CD14-positive monocyte (primary cell): ENCODE measurements around the gene PRKN. TPM values are rescaled to one million over a fixed set of nuclear protein-coding genes. Genes with fewer than 3 reads are reported as not detected.

Source experiments
- DNase-seq, 3 donors: peaks; one replicate each; pipeline ENCODE4 v3.0.0-alpha.2; 2011 to 2022
- H2AFZ ChIP-seq: 2 replicates; pipeline ENCODE4 v1.6.0; 2012; ENCODE audit warnings: mild to moderate bottlenecking, low read depth, low read length, inconsistent platforms; ENCODE audit not compliant: insufficient read depth, poor library complexity, severe bottlenecking
- H3K27ac ChIP-seq, 2 donors: 1 replicate in 1 of 2; 2 replicates in 1 of 2; pipeline ENCODE4 v1.5.1; 2012 to 2013; ENCODE audit warnings: low read length in 2 of 2, control low read depth in 1 of 2, inconsistent platforms in 1 of 2, low read depth in 1 of 2, mild to moderate bottlenecking in 1 of 2
- H3K27me3 ChIP-seq, 2 donors: one replicate each; pipeline versions ENCODE4 v1.6.0 to v1.6.1; 2011 to 2013; ENCODE audit warnings: low read length in 2 of 2; ENCODE audit not compliant: control insufficient read depth in 2 of 2, insufficient read depth in 2 of 2
- H3K36me3 ChIP-seq, 2 donors: replicated peaks in 1 of 2; 1 replicate in 1 of 2; 2 replicates in 1 of 2; pipeline versions ENCODE4 v1.5.1 to v1.6.1; 2012 to 2013; ENCODE audit warnings: low read length in 2 of 2, control low read depth in 1 of 2, inconsistent platforms in 1 of 2, mild to moderate bottlenecking in 1 of 2; ENCODE audit not compliant: insufficient read depth in 2 of 2, control insufficient read depth in 1 of 2
- H3K4me1 ChIP-seq, 2 donors: 1 replicate in 1 of 2; 2 replicates in 1 of 2; pipeline versions ENCODE4 v1.5.1 to v1.6.1; 2012 to 2013; ENCODE audit warnings: low read length in 2 of 2, control low read depth in 1 of 2, inconsistent platforms in 1 of 2, mild to moderate bottlenecking in 1 of 2, moderate library complexity in 1 of 2; ENCODE audit not compliant: insufficient read depth in 2 of 2, control insufficient read depth in 1 of 2
- H3K4me2 ChIP-seq: replicated peaks from 2 replicates; pipeline ENCODE3; 2012; ENCODE audit warnings: low read length, moderate library complexity, mild to moderate bottlenecking; ENCODE audit not compliant: poor library complexity, severe bottlenecking; ENCODE audit errors: extremely low read depth
- H3K4me3 ChIP-seq, 3 experiments: fragments of 200-600 bp in 1 of 3; sonication (generic) in 1 of 3; replicated peaks in 1 of 3; 1 replicate in 2 of 3; 2 replicates in 1 of 3; pipeline ENCODE4 v1.5.1; 2011 to 2013; ENCODE audit warnings: low read length in 3 of 3, mild to moderate bottlenecking in 3 of 3, control low read depth in 2 of 3, low read depth in 2 of 3, inconsistent platforms in 1 of 3, moderate library complexity in 1 of 3
- H3K79me2 ChIP-seq: 2 replicates; pipeline ENCODE4 v1.6.0; 2012; ENCODE audit warnings: mild to moderate bottlenecking, control low read depth, inconsistent platforms, low read length, moderate library complexity; ENCODE audit not compliant: insufficient read depth
- H3K9ac ChIP-seq: 2 replicates; pipeline ENCODE4 v1.6.0; 2017; ENCODE audit warnings: low read length, mild to moderate bottlenecking; ENCODE audit not compliant: insufficient read depth, poor library complexity, severe bottlenecking
- H3K9me3 ChIP-seq, 2 donors: replicated peaks in 1 of 2; 1 replicate in 1 of 2; 2 replicates in 1 of 2; pipeline versions ENCODE4 v1.5.1 to v1.6.1; 2012 to 2013; ENCODE audit warnings: low read length in 2 of 2, control low read depth in 1 of 2; ENCODE audit not compliant: control insufficient read depth in 1 of 2, insufficient read depth in 1 of 2
- H4K20me1 ChIP-seq: 2 replicates; pipeline ENCODE4 v1.6.0; 2012; ENCODE audit warnings: mild to moderate bottlenecking, low read length, control low read depth, moderate library complexity; ENCODE audit not compliant: insufficient read depth
- H3K27ac Mint-ChIP-seq, 7 donors: one replicate each; pipeline ENCODE4 v1.8.0; 2020; ENCODE audit warnings: mild to moderate bottlenecking in 7 of 7, mixed read lengths in 7 of 7, moderate library complexity in 6 of 7, inconsistent platforms in 2 of 7
- H3K27me3 Mint-ChIP-seq, 3 donors: one replicate each; pipeline ENCODE4 v1.8.0; 2021 to 2022; ENCODE audit warnings: low read depth in 3 of 3, mild to moderate bottlenecking in 3 of 3, mixed read lengths in 3 of 3, moderate library complexity in 3 of 3, inconsistent platforms in 1 of 3
- H3K36me3 Mint-ChIP-seq, 2 donors: one replicate each; pipeline ENCODE4 v1.8.0; 2020; ENCODE audit warnings: mixed read lengths in 2 of 2, inconsistent platforms in 1 of 2, mild to moderate bottlenecking in 1 of 2
- H3K4me1 Mint-ChIP-seq: one replicate; pipeline ENCODE4 v1.8.0; 2020; ENCODE audit warnings: mild to moderate bottlenecking, mixed read lengths
- H3K4me3 Mint-ChIP-seq, 2 donors: one replicate each; pipeline ENCODE4 v1.8.0; 2020; ENCODE audit warnings: mild to moderate bottlenecking in 2 of 2, mixed read lengths in 2 of 2, moderate library complexity in 1 of 2
- H3K9me3 Mint-ChIP-seq, 7 donors: one replicate each; pipeline ENCODE4 v1.8.0; 2020 to 2022; ENCODE audit warnings: mixed read lengths in 7 of 7, mild to moderate bottlenecking in 6 of 7, moderate library complexity in 6 of 7, inconsistent platforms in 2 of 7
- whole genome bisulfite sequencing: methylation state at CpG from one replicate; pipeline ENCODE4 v1.1.5; 2013; ENCODE audit warnings: missing lambda C conversion rate; ENCODE audit not compliant: insufficient coverage; 5-methylcytosine and 5-hydroxymethylcytosine counted together
- intact Hi-C, 2 donors: fragments of 100-400 bp; cut with micrococcal nuclease; formaldehyde crosslinking; loops; one replicate each; pipeline versions ENCODE4 v1.15.0 to v1.15.1; 2023
- polyA plus RNA-seq, 3 donors: library from polyadenylated mRNA; depleted of rRNA in 1 of 3; unstranded in 2 of 3; stranded (reverse) in 1 of 3; fragments of 300-500 nt in 2 of 3; fragments of >200 nt in 1 of 3; fragmentation: Illumina TruSeq in 2 of 3; gene quantifications; 1 replicate in 2 of 3; 2 replicates in 1 of 3; pipeline ENCODE4 v1.2.3, GENCODE V29; 2012 to 2021
- TF ChIP-seq, protein P1 (sequence below): fragments of 200-600 bp; IDR thresholded peaks from one replicate; pipeline ENCODE4 v1.8.0; 2022; ENCODE audit warnings: antibody characterized with exemption, mild to moderate bottlenecking

The PRKN gene
- polyA plus RNA-seq, 3 donors, result 0.19 to 0.21 TPM; not detected in 1

DNA sequence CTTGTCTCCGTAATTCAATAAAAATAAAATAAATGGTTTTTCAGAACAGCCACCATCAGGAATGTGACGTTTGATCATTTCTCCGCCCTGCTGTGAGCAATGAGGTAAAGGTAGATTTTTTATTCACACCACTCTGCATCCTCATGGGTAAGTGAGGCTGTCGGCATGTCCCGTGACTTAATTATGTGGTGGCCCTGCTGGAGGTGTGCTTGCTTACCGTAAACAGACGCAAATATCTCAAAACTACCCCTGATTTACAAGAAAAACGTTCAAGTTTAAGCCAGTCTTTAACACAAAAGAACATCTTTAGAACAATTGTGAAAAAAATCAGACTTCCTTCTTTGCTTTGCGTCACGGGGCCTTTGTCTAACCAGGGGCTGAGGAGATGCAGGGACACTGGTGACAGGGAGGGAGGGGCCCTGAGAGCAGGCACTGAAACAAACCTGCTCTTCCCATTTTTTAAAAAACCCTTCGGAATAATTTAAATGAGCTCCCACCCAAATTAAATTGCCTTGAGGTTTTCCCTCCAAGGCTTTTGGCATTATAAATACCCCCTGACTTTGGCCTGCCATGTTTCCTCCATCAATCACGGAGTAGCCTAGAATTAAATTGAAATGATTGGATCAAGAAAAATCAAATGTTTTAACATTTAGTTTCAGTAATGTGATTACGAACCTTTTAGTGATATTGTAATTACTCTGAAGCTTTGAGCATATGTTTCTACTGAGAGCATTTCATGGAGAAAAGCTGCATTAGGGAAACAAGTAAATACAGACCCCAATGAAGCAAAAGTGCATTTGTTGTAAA lies 13.4 kb downstream of the PRKN start:
- H3K9me3 Mint-ChIP-seq, result peaks cover 3 to 10% (median 5%) of the 10 kb centered on the region in 7 donors
- no peak for DNase-seq
- Histone ChIP-seq H2AFZ (no peak overlapping the region), H3K9ac (no peak overlapping the region), H3K27ac (no peak overlapping the region), H3K4me2 (no peak overlapping the region), H3K36me3 (no peaks in the 10 kb centered on the region), H3K4me3 (no peak overlapping the region), H3K9me3 (peaks cover 0 to 6% of the 10 kb centered on the region in 2 donors), H3K4me1 (peaks cover 0 to 6% of the 10 kb centered on the region in 2 donors), H4K20me1 (no peaks in the 10 kb centered on the region), H3K27me3 (no peaks in the 10 kb centered on the region), H3K79me2 (no peaks in the 10 kb centered on the region)
- intact Hi-C loops, result no loop called here
- no peak overlapping the region for H3K4me3 Mint-ChIP-seq
- H3K4me1 Mint-ChIP-seq, result peaks cover 8% of the 10 kb centered on the region
- H3K27ac Mint-ChIP-seq, result peak overlapping the region in 1 of 7 donors; percentile 11
- H3K36me3 Mint-ChIP-seq, result no peaks in the 10 kb centered on the region
- peaks cover 0 to 4% (median 2%) of the 10 kb centered on the region in 3 donors for H3K27me3 Mint-ChIP-seq
- TF ChIP-seq, protein P1, sequence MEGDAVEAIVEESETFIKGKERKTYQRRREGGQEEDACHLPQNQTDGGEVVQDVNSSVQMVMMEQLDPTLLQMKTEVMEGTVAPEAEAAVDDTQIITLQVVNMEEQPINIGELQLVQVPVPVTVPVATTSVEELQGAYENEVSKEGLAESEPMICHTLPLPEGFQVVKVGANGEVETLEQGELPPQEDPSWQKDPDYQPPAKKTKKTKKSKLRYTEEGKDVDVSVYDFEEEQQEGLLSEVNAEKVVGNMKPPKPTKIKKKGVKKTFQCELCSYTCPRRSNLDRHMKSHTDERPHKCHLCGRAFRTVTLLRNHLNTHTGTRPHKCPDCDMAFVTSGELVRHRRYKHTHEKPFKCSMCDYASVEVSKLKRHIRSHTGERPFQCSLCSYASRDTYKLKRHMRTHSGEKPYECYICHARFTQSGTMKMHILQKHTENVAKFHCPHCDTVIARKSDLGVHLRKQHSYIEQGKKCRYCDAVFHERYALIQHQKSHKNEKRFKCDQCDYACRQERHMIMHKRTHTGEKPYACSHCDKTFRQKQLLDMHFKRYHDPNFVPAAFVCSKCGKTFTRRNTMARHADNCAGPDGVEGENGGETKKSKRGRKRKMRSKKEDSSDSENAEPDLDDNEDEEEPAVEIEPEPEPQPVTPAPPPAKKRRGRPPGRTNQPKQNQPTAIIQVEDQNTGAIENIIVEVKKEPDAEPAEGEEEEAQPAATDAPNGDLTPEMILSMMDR, result no peak
- 100% methylated on average over 3 of the region's 13 CpGs for whole genome bisulfite sequencing

DNA sequence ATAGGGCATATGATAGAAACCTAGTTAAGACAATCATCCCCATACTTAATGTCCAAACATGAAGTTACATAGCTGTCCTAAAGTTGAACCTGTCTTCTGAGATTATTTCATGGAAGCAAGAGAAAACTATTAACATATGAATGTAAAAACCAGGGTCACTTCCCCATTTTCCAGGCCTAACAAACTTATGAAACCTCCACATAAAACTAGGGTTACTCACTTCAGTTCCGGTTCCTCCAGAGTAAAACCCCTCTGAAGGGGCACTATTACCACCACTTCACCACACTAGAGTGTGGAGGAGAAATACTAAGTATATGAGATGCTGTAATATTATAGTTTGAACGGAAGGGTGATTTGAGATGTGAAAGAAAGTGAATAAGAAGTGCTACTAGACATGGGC lies 14.9 kb downstream of the PRKN start:
- H2AFZ ChIP-seq, result no peak overlapping the region
- no CpG with 5 or more reads among the region's 2 CpGs for WGBS
- no peak overlapping the region for H3K4me2 ChIP-seq
- no peaks in the 10 kb centered on the region for H3K27me3 ChIP-seq
- intact Hi-C loops, result no loop called here
- H3K79me2 ChIP-seq, result no peaks in the 10 kb centered on the region
- H3K4me3 Mint-ChIP-seq, result no peak overlapping the region
- peaks cover 0 to 6% of the 10 kb centered on the region in 2 donors for H3K9me3 ChIP-seq
- no peaks in the 10 kb centered on the region for H3K36me3 ChIP-seq
- peaks cover 0 to 6% of the 10 kb centered on the region in 2 donors for H3K4me1 ChIP-seq
- H3K27ac ChIP-seq, result no peak overlapping the region
- peak; percentile 25 to 51 (median 43) for DNase-seq
- no peak overlapping the region for H3K4me3 ChIP-seq
- H3K27ac Mint-ChIP-seq, result peak overlapping the region in 2 of 7 donors; percentile 14 to 35
- no peaks in the 10 kb centered on the region for H3K36me3 Mint-ChIP-seq
- H3K9me3 Mint-ChIP-seq, result peaks cover 3 to 7% (median 5%) of the 10 kb centered on the region in 7 donors
- peaks cover 8% of the 10 kb centered on the region for H3K4me1 Mint-ChIP-seq
- no peak overlapping the region for H3K9ac ChIP-seq
- peaks cover 0 to 4% (median 2%) of the 10 kb centered on the region in 3 donors for H3K27me3 Mint-ChIP-seq
- H4K20me1 ChIP-seq, result no peaks in the 10 kb centered on the region
- TF ChIP-seq, protein P1, result no peak
